Endothelial cell of umbilical vein (primary cell): ENCODE results near the gene CRY2.

Experiments
- EZH2 ChIP-seq: IDR thresholded peaks from 2 replicates; pipeline ENCODE4 v1.6.1; 2012; ENCODE audit warnings: borderline replicate concordance, low read depth, mild to moderate bottlenecking, moderate library complexity, low read length, inconsistent platforms; ENCODE audit not compliant: severe bottlenecking
- FOS ChIP-seq: IDR thresholded peaks from 2 replicates; pipeline ENCODE4 v1.6.1; 2011; ENCODE audit warnings: mild to moderate bottlenecking, low read length, moderate library complexity, borderline replicate concordance; ENCODE audit not compliant: insufficient read depth
- GATA2 ChIP-seq: IDR thresholded peaks from 2 replicates; pipeline ENCODE4 v1.7.0; 2011; ENCODE audit warnings: low read depth, mild to moderate bottlenecking, moderate library complexity, mixed read lengths, low read length; ENCODE audit not compliant: insufficient read length, insufficient read depth
- JUN ChIP-seq: IDR thresholded peaks from 2 replicates; pipeline ENCODE4 v1.6.1; 2011; ENCODE audit warnings: borderline replicate concordance, low read depth; ENCODE audit not compliant: insufficient read length, insufficient read depth
- POLR2A ChIP-seq: IDR thresholded peaks from 2 replicates; pipeline ENCODE4 v1.6.1; 2012; ENCODE audit warnings: low read depth, mild to moderate bottlenecking, control low read depth, low read length
- POLR2AphosphoS5 ChIP-seq: IDR thresholded peaks from 2 replicates; pipeline ENCODE4 v1.6.1; 2012; ENCODE audit warnings: low read depth, mild to moderate bottlenecking, control low read depth, low read length, moderate library complexity; ENCODE audit not compliant: insufficient read depth
- TF ChIP-seq, protein P1 (sequence below), 2 donors: IDR thresholded peaks; 1 replicate in 1 of 2; 2 replicates in 1 of 2; pipeline ENCODE4 v1.5.1; 2011; ENCODE audit warnings: low read length in 2 of 2, mild to moderate bottlenecking in 2 of 2, moderate library complexity in 2 of 2, control low read depth in 1 of 2, inconsistent platforms in 1 of 2, low read depth in 1 of 2; ENCODE audit not compliant: insufficient read depth in 1 of 2; ENCODE audit errors: extremely low read depth in 1 of 2
- TF ChIP-seq, protein P2 (sequence below): IDR thresholded peaks from 2 replicates; pipeline ENCODE4 v1.6.1; 2011; ENCODE audit not compliant: insufficient read depth, insufficient read length

DNA sequence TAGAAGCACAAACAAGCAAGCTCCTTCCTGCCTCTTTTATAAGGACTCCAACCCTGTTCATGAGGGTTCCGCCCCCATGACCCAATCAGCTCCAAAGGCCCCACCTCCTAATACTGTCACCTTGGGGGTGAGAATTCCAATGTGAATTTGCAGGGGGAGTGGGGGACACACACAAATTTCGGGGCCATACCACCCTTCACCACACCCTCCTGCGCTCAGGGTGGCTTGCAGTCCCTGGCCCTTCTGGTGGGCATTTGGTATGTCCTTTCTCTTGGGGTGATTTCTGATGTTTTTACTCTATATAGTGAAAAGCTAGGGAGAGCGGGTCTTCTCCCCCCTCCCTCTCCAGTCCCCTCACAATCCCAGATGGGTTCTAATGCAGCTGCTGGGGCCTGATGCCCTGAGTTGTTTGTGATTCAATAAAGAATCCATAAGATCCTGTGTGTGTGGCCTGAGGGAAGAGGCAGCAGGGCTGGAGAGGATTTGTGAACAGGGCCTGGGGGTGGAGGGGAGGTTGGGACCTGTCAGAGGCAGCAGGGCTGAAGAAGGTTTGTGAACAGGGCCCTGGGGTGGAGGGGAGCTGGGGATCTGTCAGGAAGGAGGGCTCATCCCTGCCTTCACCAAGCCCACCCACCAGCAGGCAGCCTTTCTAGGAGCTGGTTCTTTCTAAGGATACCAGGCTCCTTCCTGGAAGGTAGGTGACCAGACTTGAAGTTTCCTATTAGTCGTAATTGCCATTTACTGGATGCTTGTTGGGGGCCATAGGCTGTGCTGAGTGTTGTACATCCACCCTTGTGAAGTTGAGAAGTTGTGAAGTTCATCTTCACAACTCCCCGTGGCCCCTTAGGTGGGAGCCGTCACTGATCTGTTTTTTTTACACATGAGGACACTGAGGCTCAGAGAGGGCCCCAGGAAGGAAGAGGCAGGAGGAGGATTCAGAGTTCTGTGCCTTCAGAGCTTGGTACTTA is 34.4 kb upstream of the CRY2 start:
- TF ChIP-seq JUN (no peak), POLR2A (no peak), POLR2AphosphoS5 (no peak), FOS (no peak), GATA2 (no peak), EZH2 (no peak)
- TF ChIP-seq, protein P1, sequence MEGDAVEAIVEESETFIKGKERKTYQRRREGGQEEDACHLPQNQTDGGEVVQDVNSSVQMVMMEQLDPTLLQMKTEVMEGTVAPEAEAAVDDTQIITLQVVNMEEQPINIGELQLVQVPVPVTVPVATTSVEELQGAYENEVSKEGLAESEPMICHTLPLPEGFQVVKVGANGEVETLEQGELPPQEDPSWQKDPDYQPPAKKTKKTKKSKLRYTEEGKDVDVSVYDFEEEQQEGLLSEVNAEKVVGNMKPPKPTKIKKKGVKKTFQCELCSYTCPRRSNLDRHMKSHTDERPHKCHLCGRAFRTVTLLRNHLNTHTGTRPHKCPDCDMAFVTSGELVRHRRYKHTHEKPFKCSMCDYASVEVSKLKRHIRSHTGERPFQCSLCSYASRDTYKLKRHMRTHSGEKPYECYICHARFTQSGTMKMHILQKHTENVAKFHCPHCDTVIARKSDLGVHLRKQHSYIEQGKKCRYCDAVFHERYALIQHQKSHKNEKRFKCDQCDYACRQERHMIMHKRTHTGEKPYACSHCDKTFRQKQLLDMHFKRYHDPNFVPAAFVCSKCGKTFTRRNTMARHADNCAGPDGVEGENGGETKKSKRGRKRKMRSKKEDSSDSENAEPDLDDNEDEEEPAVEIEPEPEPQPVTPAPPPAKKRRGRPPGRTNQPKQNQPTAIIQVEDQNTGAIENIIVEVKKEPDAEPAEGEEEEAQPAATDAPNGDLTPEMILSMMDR (IDR thresholded peaks at IDR 0.05; ENCODE audit: extremely low read depth in 1 of 2, insufficient read depth in 1 of 2, low read depth in 1 of 2, low read length in 2 of 2), result no peak
- TF ChIP-seq, protein P2, sequence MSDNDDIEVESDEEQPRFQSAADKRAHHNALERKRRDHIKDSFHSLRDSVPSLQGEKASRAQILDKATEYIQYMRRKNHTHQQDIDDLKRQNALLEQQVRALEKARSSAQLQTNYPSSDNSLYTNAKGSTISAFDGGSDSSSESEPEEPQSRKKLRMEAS, result no peak
